C4-2B (cell line): ENCODE results near the gene DOLK.

Source experiments
- H3K27ac ChIP-seq: fragments of 450-650 bp; 2 replicates; pipeline ENCODE4 v1.5.1; 2017
- ZFX ChIP-seq: fragments of 450-650 bp; IDR thresholded peaks from 2 replicates; pipeline ENCODE4 v1.6.1; 2017
- TF ChIP-seq, protein P1 (sequence below): fragments of 450-650 bp; conservative IDR thresholded peaks from 2 replicates; pipeline ENCODE4 v1.5.1; 2017; ENCODE audit warnings: mild to moderate bottlenecking

The DOLK gene

DNA sequence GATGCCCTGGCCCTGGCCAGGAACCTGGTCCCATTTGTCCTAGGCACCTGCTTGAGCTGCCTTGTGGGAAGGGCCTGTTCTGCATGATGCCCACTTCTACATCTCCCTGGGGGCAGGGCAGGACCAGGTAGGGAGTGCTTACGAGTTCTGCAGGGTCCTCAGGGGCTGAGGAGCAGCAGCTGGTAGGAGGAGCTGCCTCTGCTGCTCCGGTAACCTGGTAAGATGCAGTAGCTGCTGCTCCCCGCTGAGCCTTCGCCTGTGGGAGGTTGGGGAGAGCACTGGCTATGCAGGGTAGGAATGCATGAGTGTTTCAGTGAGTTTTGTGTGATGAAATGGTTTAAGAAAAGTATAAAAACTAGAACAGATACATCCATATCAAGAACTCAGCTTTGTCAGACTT is 51.8 kb downstream of the DOLK start:
- no peak overlapping the region for H3K27ac ChIP-seq
- no peak for TF ChIP-seq ZFX
- TF ChIP-seq, protein P1, sequence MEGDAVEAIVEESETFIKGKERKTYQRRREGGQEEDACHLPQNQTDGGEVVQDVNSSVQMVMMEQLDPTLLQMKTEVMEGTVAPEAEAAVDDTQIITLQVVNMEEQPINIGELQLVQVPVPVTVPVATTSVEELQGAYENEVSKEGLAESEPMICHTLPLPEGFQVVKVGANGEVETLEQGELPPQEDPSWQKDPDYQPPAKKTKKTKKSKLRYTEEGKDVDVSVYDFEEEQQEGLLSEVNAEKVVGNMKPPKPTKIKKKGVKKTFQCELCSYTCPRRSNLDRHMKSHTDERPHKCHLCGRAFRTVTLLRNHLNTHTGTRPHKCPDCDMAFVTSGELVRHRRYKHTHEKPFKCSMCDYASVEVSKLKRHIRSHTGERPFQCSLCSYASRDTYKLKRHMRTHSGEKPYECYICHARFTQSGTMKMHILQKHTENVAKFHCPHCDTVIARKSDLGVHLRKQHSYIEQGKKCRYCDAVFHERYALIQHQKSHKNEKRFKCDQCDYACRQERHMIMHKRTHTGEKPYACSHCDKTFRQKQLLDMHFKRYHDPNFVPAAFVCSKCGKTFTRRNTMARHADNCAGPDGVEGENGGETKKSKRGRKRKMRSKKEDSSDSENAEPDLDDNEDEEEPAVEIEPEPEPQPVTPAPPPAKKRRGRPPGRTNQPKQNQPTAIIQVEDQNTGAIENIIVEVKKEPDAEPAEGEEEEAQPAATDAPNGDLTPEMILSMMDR: no peak
